ENCODE data around the gene AURKB. TPM values are rescaled to one million over a fixed set of nuclear protein-coding genes. Genes with fewer than 3 reads are reported as not detected.

AURKB gene
- total and polyA plus RNA-seq, 2 of the 4 experiments (the other 2 are of a cell fraction): 45.9 to 62.0 TPM

DNA sequence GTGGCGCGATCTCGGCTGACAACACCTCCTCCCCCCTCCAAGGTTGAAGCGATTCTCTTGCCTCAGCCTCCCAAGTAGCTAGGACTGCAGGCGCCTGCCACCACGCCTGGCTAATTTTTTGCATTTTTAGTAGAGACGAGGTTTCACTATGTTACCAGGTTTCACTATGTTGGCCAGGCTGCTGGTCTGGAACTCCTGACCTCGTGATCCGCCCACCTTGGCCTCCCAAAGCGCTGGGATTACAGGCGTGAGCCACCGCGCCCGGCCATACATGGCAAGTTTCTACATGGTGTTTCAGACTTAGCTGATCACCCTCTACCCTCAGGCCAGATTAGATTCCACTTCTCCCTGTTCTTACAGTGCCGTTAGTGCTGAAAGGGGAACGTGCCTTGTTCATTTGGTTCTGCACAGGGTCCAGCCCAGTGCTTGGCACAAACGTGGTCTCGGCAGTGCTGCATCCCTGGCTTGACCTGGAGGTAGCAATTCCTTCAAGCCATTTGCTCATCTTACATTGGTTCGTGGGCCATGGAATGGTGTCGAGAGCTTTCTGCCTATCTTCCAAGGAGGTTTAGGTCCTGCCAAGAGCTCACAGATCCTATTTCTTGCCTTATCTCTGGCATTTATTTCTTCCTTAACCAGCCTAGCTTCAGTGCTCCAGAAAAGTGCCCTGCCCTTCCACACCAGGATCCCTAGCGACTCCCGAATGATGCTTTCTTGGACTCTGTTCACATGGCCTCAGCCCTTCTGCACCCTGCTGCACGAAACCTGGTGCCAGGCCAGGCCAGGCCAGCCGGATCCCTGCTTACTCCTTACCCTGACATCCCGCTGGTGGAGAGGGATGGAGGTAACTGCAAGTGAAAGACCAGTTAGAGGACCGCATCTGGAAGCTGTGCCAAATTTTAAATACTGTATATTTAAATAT, 14.8 kb upstream of the AURKB start (continued):
- TF ChIP-seq, protein P1, sequence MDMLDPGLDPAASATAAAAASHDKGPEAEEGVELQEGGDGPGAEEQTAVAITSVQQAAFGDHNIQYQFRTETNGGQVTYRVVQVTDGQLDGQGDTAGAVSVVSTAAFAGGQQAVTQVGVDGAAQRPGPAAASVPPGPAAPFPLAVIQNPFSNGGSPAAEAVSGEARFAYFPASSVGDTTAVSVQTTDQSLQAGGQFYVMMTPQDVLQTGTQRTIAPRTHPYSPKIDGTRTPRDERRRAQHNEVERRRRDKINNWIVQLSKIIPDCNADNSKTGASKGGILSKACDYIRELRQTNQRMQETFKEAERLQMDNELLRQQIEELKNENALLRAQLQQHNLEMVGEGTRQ (IDR thresholded peaks at IDR 0.05; ENCODE audit: low read depth, low read length): no peak
- no peak for TF ChIP-seq CHD1 (IDR thresholded peaks at IDR 0.05; ENCODE audit: low read depth, low read length)
